HepG2 (cell line): ENCODE measurements around the gene ARL11. TPM values are rescaled to one million over a fixed set of nuclear protein-coding genes. Genes with fewer than 3 reads are reported as not detected.

Source experiments
- ATAC-seq: fragments of 200-7000 bp; cut with Tn5 transposase; 3 replicates; pipeline ENCODE4 v1.9.1; 2020; ENCODE audit warnings: mild to moderate bottlenecking, moderate library complexity
- BruUV-seq: library from RNA; stranded (reverse); fragments of 400-500 nt; replicated peaks from 2 replicates; lab custom pipeline; 2021; lab: Mats Ljungman, UMichigan
- CTCF ChIA-PET: fragments of 300-600 bp; formaldehyde crosslinking; extraction: SDS; loops from one replicate; lab custom pipeline; 2021; ENCODE audit warnings: low total read pairs, inconsistent platforms, low intra/inter-chr PET ratio; lab: Yijun Ruan, JAX
- POLR2A ChIA-PET: fragments of 350-600 bp; sonication (Branson Sonifier 250); formaldehyde crosslinking; loops from one replicate; lab custom pipeline; 2020; ENCODE audit warnings: antibody characterized with exemption, inconsistent platforms; lab: Yijun Ruan, JAX
- DNase-seq: peaks from one replicate; pipeline ENCODE4 v3.0.0-alpha.2; 2015; ENCODE audit warnings: low spot score
- FAIRE-seq: peaks from 3 replicates; lab custom pipeline; 2011; peaks lifted over from hg19 to GRCh38; lab: Jason Lieb, UNC
- H2AFZ ChIP-seq: one replicate; pipeline ENCODE4 v1.6.1; 2011; ENCODE audit warnings: low read length, inconsistent platforms
- H3K27ac ChIP-seq: fragments of 300-600 bp; 3 replicates; pipeline ENCODE4 v1.8.0; 2011; ENCODE audit warnings: mixed run types, mild to moderate bottlenecking, mixed read lengths, low read length, inconsistent platforms; ENCODE audit not compliant: insufficient read depth; ENCODE audit errors: extremely low read length
- H3K27me3 ChIP-seq, 2 experiments: fragments of 200-600 bp in 1 of 2; 2 replicates in 1 of 2; 3 replicates in 1 of 2; pipeline versions ENCODE4 v1.6.0 to v1.8.0; 2011; ENCODE audit warnings: low read length in 2 of 2, mild to moderate bottlenecking in 2 of 2, moderate library complexity in 2 of 2, inconsistent platforms in 1 of 2; ENCODE audit not compliant: insufficient read depth in 2 of 2, control insufficient read depth in 1 of 2
- H3K36me3 ChIP-seq, 2 experiments: fragments of 200-600 bp in 1 of 2; replicated peaks in 1 of 2; 2 replicates in 1 of 2; 3 replicates in 1 of 2; pipeline versions ENCODE4 v1.5.1 to v1.8.0; 2011; ENCODE audit warnings: low read length in 2 of 2, inconsistent platforms in 1 of 2; ENCODE audit not compliant: insufficient read depth in 2 of 2, control insufficient read depth in 1 of 2
- H3K4me1 ChIP-seq: 2 replicates; pipeline ENCODE4 v1.5.1; 2012; ENCODE audit warnings: low read length, inconsistent platforms; ENCODE audit not compliant: insufficient read depth
- H3K4me2 ChIP-seq: 2 replicates; pipeline ENCODE4 v1.6.0; 2011; ENCODE audit warnings: low read depth, low read length, inconsistent platforms
- H3K4me3 ChIP-seq, 3 experiments: fragments of 200-600 bp in 1 of 3; sonication (generic), shearing (Covaris generic) in 1 of 3; replicated peaks in 1 of 3; 2 replicates each; pipeline ENCODE4 v1.5.1; 2011 to 2016; ENCODE audit warnings: low read length in 3 of 3, inconsistent platforms in 2 of 3, low read depth in 2 of 3, mild to moderate bottlenecking in 2 of 3, control low read depth in 1 of 3, mixed read lengths in 1 of 3; ENCODE audit not compliant: insufficient read depth in 1 of 3
- H3K79me2 ChIP-seq: one replicate; pipeline ENCODE4 v1.6.1; 2011; ENCODE audit warnings: low read length, inconsistent platforms; ENCODE audit not compliant: insufficient read depth
- H3K9ac ChIP-seq: 2 replicates; pipeline ENCODE4 v1.6.0; 2011; ENCODE audit warnings: mild to moderate bottlenecking, low read depth, low read length, inconsistent platforms; ENCODE audit not compliant: insufficient read depth
- H3K9me3 ChIP-seq: 2 replicates; pipeline ENCODE4 v1.5.1; 2012; ENCODE audit warnings: mild to moderate bottlenecking, low read length
- H4K20me1 ChIP-seq: 2 replicates; pipeline ENCODE4 v1.6.0; 2011; ENCODE audit warnings: inconsistent platforms, mild to moderate bottlenecking, low read length, moderate library complexity; ENCODE audit not compliant: insufficient read depth
- BRCA1 ChIP-seq: sonication (generic); formaldehyde crosslinking; IDR thresholded peaks from 2 replicates; pipeline ENCODE4 v1.4.0; 2020; ENCODE audit warnings: missing genetic modification reagents
- CREM ChIP-seq, 2 experiments: sonication (generic) in 1 of 2; formaldehyde crosslinking in 1 of 2; IDR thresholded peaks; 2 replicates each; pipeline versions ENCODE4 v1.4.0 to v1.6.1; 2016 to 2020; ENCODE audit warnings: antibody characterized with exemption in 1 of 2, mild to moderate bottlenecking in 1 of 2, missing genetic modification reagents in 1 of 2
- ESRRA ChIP-seq: sonication (generic); formaldehyde crosslinking; IDR thresholded peaks from 2 replicates; pipeline ENCODE4 v1.5.1; 2020; ENCODE audit warnings: mild to moderate bottlenecking, low read depth, missing genetic modification reagents
- GATAD2A ChIP-seq: IDR thresholded peaks from 2 replicates; pipeline ENCODE4 v1.6.1; 2016
- HNRNPK ChIP-seq: fragments of 200-400 bp; formaldehyde crosslinking; IDR thresholded peaks from 2 replicates; pipeline ENCODE4 v1.6.1; 2018; ENCODE audit warnings: low read length, low read depth, moderate library complexity, mild to moderate bottlenecking; ENCODE audit not compliant: poor library complexity, severe bottlenecking
- SP1 ChIP-seq, 2 experiments: fragments of 450-650 bp in 1 of 2; sonication (generic) in 1 of 2; formaldehyde crosslinking in 1 of 2; IDR thresholded peaks; 2 replicates each; pipeline versions ENCODE4 v1.4.0 to v1.6.1; 2016 to 2020; ENCODE audit warnings: missing genetic modification reagents in 1 of 2
- ZNF44 ChIP-seq: sonication (generic); formaldehyde crosslinking; IDR thresholded peaks from 2 replicates; pipeline ENCODE4 v1.5.1; 2020; ENCODE audit warnings: mild to moderate bottlenecking, missing genetic modification reagents
- ZNF672 ChIP-seq: sonication (generic); formaldehyde crosslinking; IDR thresholded peaks from 2 replicates; pipeline ENCODE4 v1.8.1; 2022; ENCODE audit warnings: missing genetic modification reagents
- ZNF775 ChIP-seq: sonication (generic); formaldehyde crosslinking; IDR thresholded peaks from 2 replicates; pipeline ENCODE4 v1.4.0; 2020; ENCODE audit warnings: missing genetic modification reagents, mild to moderate bottlenecking, moderate library complexity, borderline replicate concordance
- ZNF788 ChIP-seq: sonication (generic); formaldehyde crosslinking; IDR thresholded peaks from 2 replicates; pipeline ENCODE4 v1.5.0; 2020; ENCODE audit warnings: mild to moderate bottlenecking, missing genetic modification reagents, borderline replicate concordance
- WGBS: methylation state at CpG from one replicate; pipeline ENCODE4 v1.1.6; 2017; ENCODE audit warnings: low lambda C conversion rate; 5-methylcytosine and 5-hydroxymethylcytosine counted together
- in situ Hi-C: cut with HindIII; loops from 2 replicates; pipeline ENCODE4 v1.10.0; 2017; ENCODE audit warnings: low pct_unique_long_range_greater_than_20kb; ENCODE audit not compliant: extremely low pct_ligation_motif_present
- intact Hi-C: fragments of 100-400 bp; cut with micrococcal nuclease; formaldehyde crosslinking; loops from one replicate; pipeline ENCODE4 v1.10.0; 2022; ENCODE audit not compliant: unreplicated experiment
- polyA plus RNA-seq, 8 experiments: library from polyadenylated mRNA; depleted of rRNA in 3 of 8; stranded (reverse) in 7 of 8; unstranded in 1 of 8; fragments of >200 nt; fragmentation: Illumina TruSeq in 4 of 8; extraction: Trizol in 4 of 8; gene quantifications; 2 replicates each; pipeline versions ENCODE4 v1.2.1 to v1.2.3, GENCODE V29; 2011 to 2016; ENCODE audit warnings: low read depth in 4 of 8, missing spikeins in 1 of 8, mixed read lengths in 1 of 8; ENCODE audit not compliant: insufficient read depth in 1 of 8
- total RNA-seq, 5 experiments: library from RNA; depleted of rRNA; stranded (reverse); fragments of >200 nt; fragmentation: Illumina TruSeq; extraction: Trizol; gene quantifications; 2 replicates each; pipeline ENCODE4 v1.2.3, GENCODE V29; 2016; ENCODE audit warnings: low read depth in 1 of 5
- TF ChIP-seq, protein P1 (sequence below): IDR thresholded peaks from 2 replicates; pipeline ENCODE4 v1.6.1; 2012; ENCODE audit warnings: low read depth, low read length, improper control_type of control experiment
- TF ChIP-seq, protein P2 (sequence below): sonication (generic); formaldehyde crosslinking; IDR thresholded peaks from 2 replicates; pipeline ENCODE4 v1.4.0; 2020; ENCODE audit warnings: missing genetic modification reagents, borderline replicate concordance

ARL11 gene
- total and polyA plus RNA-seq, 2 of the 13 experiments (the other 11 are each of a cell fraction or from before 2014, with no cell fraction given) = 0.04 to 0.22 TPM

GRCh38 chr13:49579501-49579900 lies 48.8 kb upstream of the ARL11 start:
- H3K27me3 ChIP-seq = no peaks in the 10 kb centered on the region
- no peak overlapping the region for H3K4me3 ChIP-seq
- TF ChIP-seq ZNF44 (CRISPR knock-in tag) (no peak), ZNF672 (CRISPR knock-in tag) (no peak), GATAD2A (no peak), BRCA1 (CRISPR knock-in tag) (no peak), ESRRA (no peak), ZNF775 (no peak), HNRNPK (no peak), CREM (IDR thresholded peaks at IDR 0.05) (no peak), CREM (CRISPR knock-in tag; IDR thresholded peaks at IDR 0.05) (no peak), ZNF788 (no peak), SP1 (IDR thresholded peaks at IDR 0.05) (no peak), SP1 (CRISPR knock-in tag; IDR thresholded peaks at IDR 0.05) (no peak)
- TF ChIP-seq, protein P1, sequence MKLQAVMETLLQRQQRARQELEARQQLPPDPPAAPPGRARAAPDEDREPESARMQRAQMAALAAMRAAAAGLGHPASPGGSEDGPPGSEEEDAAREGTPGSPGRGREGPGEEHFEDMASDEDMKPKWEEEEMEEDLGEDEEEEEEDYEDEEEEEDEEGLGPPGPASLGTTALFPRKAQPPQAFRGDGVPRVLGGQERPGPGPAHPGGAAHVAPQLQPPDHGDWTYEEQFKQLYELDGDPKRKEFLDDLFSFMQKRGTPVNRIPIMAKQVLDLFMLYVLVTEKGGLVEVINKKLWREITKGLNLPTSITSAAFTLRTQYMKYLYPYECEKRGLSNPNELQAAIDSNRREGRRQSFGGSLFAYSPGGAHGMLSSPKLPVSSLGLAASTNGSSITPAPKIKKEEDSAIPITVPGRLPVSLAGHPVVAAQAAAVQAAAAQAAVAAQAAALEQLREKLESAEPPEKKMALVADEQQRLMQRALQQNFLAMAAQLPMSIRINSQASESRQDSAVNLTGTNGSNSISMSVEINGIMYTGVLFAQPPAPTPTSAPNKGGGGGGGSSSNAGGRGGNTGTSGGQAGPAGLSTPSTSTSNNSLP = no peak
- TF ChIP-seq, protein P2, sequence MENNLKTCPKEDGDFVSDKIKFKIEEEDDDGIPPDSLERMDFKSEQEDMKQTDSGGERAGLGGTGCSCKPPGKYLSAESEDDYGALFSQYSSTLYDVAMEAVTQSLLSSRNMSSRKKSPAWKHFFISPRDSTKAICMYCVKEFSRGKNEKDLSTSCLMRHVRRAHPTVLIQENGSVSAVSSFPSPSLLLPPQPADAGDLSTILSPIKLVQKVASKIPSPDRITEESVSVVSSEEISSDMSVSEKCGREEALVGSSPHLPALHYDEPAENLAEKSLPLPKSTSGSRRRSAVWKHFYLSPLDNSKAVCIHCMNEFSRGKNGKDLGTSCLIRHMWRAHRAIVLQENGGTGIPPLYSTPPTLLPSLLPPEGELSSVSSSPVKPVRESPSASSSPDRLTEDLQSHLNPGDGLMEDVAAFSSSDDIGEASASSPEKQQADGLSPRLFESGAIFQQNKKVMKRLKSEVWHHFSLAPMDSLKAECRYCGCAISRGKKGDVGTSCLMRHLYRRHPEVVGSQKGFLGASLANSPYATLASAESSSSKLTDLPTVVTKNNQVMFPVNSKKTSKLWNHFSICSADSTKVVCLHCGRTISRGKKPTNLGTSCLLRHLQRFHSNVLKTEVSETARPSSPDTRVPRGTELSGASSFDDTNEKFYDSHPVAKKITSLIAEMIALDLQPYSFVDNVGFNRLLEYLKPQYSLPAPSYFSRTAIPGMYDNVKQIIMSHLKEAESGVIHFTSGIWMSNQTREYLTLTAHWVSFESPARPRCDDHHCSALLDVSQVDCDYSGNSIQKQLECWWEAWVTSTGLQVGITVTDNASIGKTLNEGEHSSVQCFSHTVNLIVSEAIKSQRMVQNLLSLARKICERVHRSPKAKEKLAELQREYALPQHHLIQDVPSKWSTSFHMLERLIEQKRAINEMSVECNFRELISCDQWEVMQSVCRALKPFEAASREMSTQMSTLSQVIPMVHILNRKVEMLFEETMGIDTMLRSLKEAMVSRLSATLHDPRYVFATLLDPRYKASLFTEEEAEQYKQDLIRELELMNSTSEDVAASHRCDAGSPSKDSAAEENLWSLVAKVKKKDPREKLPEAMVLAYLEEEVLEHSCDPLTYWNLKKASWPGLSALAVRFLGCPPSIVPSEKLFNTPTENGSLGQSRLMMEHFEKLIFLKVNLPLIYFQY (CRISPR knock-in tag) = no peak
- H3K4me1 ChIP-seq = peaks cover 20% of the 10 kb centered on the region
- POLR2A ChIA-PET = no interaction called here
- H3K4me2 ChIP-seq = no peak overlapping the region
- BruUV-seq = no TSS peak
- peaks cover 12% of the 10 kb centered on the region for H3K79me2 ChIP-seq
- intact Hi-C loops = no loop called here
- ATAC-seq (no peak), FAIRE-seq (no peak), DNase-seq (no peak)
- CTCF ChIA-PET = no interaction called here
- H3K36me3 ChIP-seq = peaks cover 0 to 22% of the 10 kb centered on the region in 2 experiments; a peak in 3 of 5 replicates
- no peaks in the 10 kb centered on the region for H3K9me3 ChIP-seq
- H3K9ac ChIP-seq = no peak overlapping the region
- 94% methylated on average over 3 of the region's 3 CpGs for WGBS
- H3K27ac ChIP-seq = no peak overlapping the region
- H2AFZ ChIP-seq = no peak overlapping the region
- H4K20me1 ChIP-seq = no peaks in the 10 kb centered on the region
- in situ Hi-C loops = no loop called here
